Measurements from ENCODE around the gene SVOPL. TPM values are rescaled to one million over a fixed set of nuclear protein-coding genes. Genes with fewer than 3 reads are reported as not detected.

SVOPL gene
- total RNA-seq, 1 experiment from 2014 or later, result not detected

DNA sequence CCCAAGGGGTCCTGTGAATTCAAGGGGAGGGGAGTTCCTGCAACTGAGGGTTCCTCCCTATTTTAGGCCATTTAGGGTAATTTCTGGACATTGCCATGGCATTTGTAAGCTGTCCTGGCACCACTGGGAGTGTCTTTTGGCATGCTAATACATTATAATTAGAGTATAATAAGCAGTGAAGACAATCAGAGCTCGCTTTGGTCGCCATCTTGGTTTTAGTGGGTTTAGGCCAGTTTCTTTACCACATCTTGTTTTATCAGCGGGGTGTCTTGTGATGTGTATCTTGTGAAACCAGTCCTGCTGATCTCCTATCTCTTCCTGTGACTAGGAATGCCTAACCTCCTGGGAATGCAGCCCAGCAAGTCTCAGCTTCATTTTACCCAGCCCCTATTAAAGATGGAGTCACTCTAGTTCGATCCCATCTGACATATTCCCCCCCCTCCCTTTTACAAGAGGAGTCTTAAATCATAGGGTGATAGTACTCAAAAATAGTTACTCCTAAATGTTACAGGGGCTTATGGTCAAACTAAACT is 43.2 kb downstream of the SVOPL start:
- ChIA-PET RAD21 (ENCODE audit: low non-redundant PET in 1 of 2, low total read pairs in 2 of 2, uncharacterized antibody in 2 of 2, unreplicated experiment in 2 of 2) (no interaction called here), CTCF (no interaction called here), POLR2A (no interaction called here)
- Histone ChIP-seq H3K4me3 (replicated peaks in 1 of 2; ENCODE audit: low read depth in 1 of 2, low read length in 2 of 2) (no peak overlapping the region), H3K9ac (ENCODE audit: low read length) (no peak overlapping the region), H3K4me1 (ENCODE audit: control insufficient read depth in 1 of 2, insufficient read depth in 2 of 2, low read length in 2 of 2) (no peaks in the 10 kb centered on the region), H3K27ac (ENCODE audit: low read depth, low read length) (no peak overlapping the region), H3K9me2 (ENCODE audit: insufficient read depth) (no peaks in the 10 kb centered on the region), H3K4me2 (ENCODE audit: low read length) (no peak overlapping the region), H4K20me1 (ENCODE audit: insufficient read depth) (no peaks in the 10 kb centered on the region), H3K9me3 (ENCODE audit: control insufficient read depth in 1 of 2, insufficient read depth in 1 of 2, low read depth in 1 of 2, low read length in 2 of 2) (no peaks in the 10 kb centered on the region), H2AFZ (ENCODE audit: low read depth, low read length, poor library complexity, severe bottlenecking) (no peak overlapping the region), H3K79me2 (ENCODE audit: insufficient read depth, low read length) (no peaks in the 10 kb centered on the region), H3K36me3 (ENCODE audit: control insufficient read depth in 1 of 2, insufficient read depth in 2 of 2, low read length in 2 of 2) (no peaks in the 10 kb centered on the region), H3K27me3 (ENCODE audit: insufficient read depth, low read length) (no peaks in the 10 kb centered on the region)
- intact Hi-C loops (cut with micrococcal nuclease), result no loop called here
- TF ChIP-seq EGR1 (IDR thresholded peaks at IDR 0.05; ENCODE audit: low read depth) (no peak), CBX3 (IDR thresholded peaks at IDR 0.05; ENCODE audit: low read depth) (no peak), FOSL1 (IDR thresholded peaks at IDR 0.05; ENCODE audit: low read depth) (no peak)
- ATAC-seq (no peak), DNase-seq (ENCODE audit: low read depth, low spot score) (no peak)
- no TSS peak for BruUV-seq (replicated peaks)

GRCh38 chr7:138656952-138657351 is 44.2 kb downstream of the SVOPL start:
- DNase-seq (ENCODE audit: low read depth, low spot score) (no peak), ATAC-seq (no peak)
- TF ChIP-seq MAX (IDR thresholded peaks at IDR 0.05), result no peak
- no peak for TF ChIP-seq POLR2AphosphoS5 (IDR thresholded peaks at IDR 0.05; ENCODE audit: low read depth, low read length)
- TF ChIP-seq ZNF274 (IDR thresholded peaks at IDR 0.05; ENCODE audit: low read depth, low read length), result no peak
- TF ChIP-seq TCF7L2 (IDR thresholded peaks at IDR 0.05; ENCODE audit: borderline replicate concordance, extremely low read depth, insufficient read depth, insufficient read length), result no peak
- no peak for TF ChIP-seq ZFX (IDR thresholded peaks at IDR 0.05)
- no peak for TF ChIP-seq ATF3 (IDR thresholded peaks at IDR 0.05)
- no peak for TF ChIP-seq RAD21 (IDR thresholded peaks at IDR 0.05; ENCODE audit: low read depth)
- no peak for TF ChIP-seq FOSL1 (IDR thresholded peaks at IDR 0.05; ENCODE audit: low read depth)
- TF ChIP-seq POLR2A (IDR thresholded peaks at IDR 0.05; ENCODE audit: borderline replicate concordance, extremely low read depth, insufficient read depth, insufficient read length), result no peak
- no peak for TF ChIP-seq SP1 (IDR thresholded peaks at IDR 0.05; ENCODE audit: low read depth)
- no peak for TF ChIP-seq SRF (IDR thresholded peaks at IDR 0.05; ENCODE audit: low read depth)
- TF ChIP-seq JUND (IDR thresholded peaks at IDR 0.05), result no peak
- TF ChIP-seq EZH2phosphoT487 (IDR thresholded peaks at IDR 0.05; ENCODE audit: borderline replicate concordance), result no peak
- H3K9me3 ChIP-seq (ENCODE audit: control insufficient read depth in 1 of 2, insufficient read depth in 1 of 2, low read depth in 1 of 2, low read length in 2 of 2), result no peaks in the 10 kb centered on the region
- BruUV-seq (replicated peaks), result no TSS peak
- H3K9ac ChIP-seq (ENCODE audit: low read length), result no peak overlapping the region
- ChIA-PET RAD21 (ENCODE audit: low non-redundant PET in 1 of 2, low total read pairs in 2 of 2, uncharacterized antibody in 2 of 2, unreplicated experiment in 2 of 2) (no interaction called here), POLR2A (no interaction called here), CTCF (no interaction called here)
- H3K4me2 ChIP-seq (ENCODE audit: low read length), result no peak overlapping the region
- intact Hi-C loops (cut with micrococcal nuclease), result no loop called here
- no peaks in the 10 kb centered on the region for H3K27me3 ChIP-seq (ENCODE audit: insufficient read depth, low read length)
- H4K20me1 ChIP-seq (ENCODE audit: insufficient read depth), result no peaks in the 10 kb centered on the region
- H3K27ac ChIP-seq (ENCODE audit: low read depth, low read length), result no peak overlapping the region
- no peaks in the 10 kb centered on the region for H3K4me1 ChIP-seq (ENCODE audit: control insufficient read depth in 1 of 2, insufficient read depth in 2 of 2, low read length in 2 of 2)
- no peaks in the 10 kb centered on the region for H3K9me2 ChIP-seq (ENCODE audit: insufficient read depth)
- H3K4me3 ChIP-seq (replicated peaks in 1 of 2; ENCODE audit: low read depth in 1 of 2, low read length in 2 of 2), result no peak overlapping the region
- H3K36me3 ChIP-seq (ENCODE audit: control insufficient read depth in 1 of 2, insufficient read depth in 2 of 2, low read length in 2 of 2), result no peaks in the 10 kb centered on the region
- no peaks in the 10 kb centered on the region for H3K79me2 ChIP-seq (ENCODE audit: insufficient read depth, low read length)
- H2AFZ ChIP-seq (ENCODE audit: low read depth, low read length, poor library complexity, severe bottlenecking), result no peak overlapping the region

Measured in HCT116 (cell line).